ENCODE measurements around the gene MICB.
A peak's percentile ranks its signal among the peaks of the same experiment; 100 is the strongest.

MICB gene

DNA sequence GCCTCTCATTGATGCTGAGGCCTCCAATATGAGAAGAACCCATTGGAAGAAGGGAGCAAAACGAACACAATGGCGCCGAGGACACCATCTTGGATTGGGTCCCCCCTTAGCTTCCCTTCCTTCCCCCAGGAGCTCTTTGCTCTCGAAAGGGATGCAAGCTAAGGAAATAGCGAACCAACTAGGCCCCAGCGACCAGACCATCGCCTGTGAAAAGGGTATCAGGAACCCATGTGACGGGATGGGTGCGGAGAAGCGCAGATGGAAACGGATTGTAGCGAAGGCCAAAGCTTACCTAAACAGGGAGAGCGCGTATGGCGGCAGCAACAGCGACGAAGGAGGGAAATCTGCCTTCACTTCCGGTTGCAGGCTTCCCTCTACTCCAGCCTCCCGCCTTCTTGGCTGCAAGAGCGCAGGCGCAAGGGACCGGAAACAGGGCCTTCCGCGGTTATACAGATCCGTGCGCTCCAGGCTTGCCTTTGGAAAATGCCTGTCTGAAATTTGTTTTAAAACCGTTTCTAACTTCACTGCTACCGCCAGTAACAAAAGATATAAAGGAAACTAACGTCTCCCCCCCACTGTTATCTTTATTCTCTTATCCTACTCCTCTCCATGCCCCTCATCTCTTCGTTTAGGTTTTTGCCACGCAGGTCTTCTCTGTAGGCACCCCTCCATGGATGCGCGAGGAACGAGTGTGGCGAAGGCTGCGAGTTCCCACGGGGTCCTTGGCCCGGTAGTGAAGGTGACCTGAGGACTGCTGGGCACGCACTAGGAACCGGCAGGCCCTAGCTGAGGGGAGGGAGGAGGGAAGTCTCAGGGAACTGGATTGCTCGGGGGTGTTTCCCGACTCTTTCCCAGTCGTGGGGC, 43.9 kb downstream of the MICB start, which contains the start of gene DDX39B:
DDX39B (minus strand) TSS at position 346 of the 864 bp plus-strand sequence. CDS start 1,471 bp downstream, outside the sequence.
- peak; percentile 63 to 96 (median 92) for DNase-seq

DNA sequence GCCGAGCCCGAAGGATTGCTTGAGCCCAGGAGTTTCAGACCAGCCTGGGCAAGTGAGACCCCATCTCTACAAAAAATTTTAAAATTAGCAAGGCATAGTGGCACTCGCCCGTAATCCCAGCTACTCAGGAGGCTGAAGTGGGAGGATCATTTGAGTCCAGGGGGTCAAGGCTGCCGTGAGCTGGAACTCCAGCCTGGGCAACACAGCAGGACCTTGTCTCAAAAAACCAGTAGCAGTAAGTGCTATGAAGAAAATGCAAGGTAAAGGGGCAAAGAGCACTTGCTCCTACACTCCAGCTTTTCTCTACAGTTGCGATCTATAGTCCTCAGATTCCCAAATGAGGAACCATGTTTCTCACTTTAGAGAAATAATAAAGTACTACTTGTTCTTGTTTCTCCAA, 45.7 kb downstream of the MICB start:
- DNase-seq = no peak

DNA sequence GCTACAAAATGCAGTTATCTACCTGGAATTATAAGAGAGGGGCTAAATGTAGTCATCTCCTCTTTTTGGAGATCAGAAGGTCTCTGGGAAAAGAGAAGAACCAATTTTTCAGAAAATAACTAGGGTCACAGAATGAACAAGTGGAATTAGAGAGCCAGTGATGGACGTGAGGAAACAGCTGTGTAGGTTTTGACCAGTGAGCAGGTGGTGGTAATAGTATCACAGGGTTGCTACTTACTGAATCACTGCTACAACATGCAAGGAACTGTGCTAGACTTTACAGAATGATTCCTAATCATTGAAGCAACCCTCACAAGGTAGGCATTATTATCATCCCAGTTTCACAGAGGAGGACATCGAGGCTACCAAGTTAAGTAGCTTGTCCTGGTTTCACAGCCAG, 46.7 kb downstream of the MICB start:
- DNase-seq = no peak

DNA sequence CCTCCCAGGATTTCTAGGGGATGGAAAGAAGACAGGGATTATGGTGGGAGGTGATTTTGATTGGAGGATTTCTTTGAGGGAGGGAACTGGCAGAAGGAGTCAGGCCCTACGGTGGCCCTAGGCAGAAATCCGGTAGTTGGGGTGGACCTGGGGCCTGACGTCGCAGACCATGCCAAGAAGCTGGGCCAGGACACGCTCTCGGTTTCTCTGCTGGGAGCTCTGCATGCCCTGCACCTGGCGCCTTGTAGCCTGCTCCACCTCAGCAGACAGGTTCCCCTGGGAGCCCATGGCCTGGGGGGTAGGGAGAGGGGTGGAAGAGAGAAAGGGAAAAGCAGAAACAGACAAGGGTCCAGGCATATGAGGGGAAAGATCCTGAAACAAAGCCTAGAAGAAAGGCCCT, 47.3 kb downstream of the MICB start:
- DNase-seq = no peak

DNA sequence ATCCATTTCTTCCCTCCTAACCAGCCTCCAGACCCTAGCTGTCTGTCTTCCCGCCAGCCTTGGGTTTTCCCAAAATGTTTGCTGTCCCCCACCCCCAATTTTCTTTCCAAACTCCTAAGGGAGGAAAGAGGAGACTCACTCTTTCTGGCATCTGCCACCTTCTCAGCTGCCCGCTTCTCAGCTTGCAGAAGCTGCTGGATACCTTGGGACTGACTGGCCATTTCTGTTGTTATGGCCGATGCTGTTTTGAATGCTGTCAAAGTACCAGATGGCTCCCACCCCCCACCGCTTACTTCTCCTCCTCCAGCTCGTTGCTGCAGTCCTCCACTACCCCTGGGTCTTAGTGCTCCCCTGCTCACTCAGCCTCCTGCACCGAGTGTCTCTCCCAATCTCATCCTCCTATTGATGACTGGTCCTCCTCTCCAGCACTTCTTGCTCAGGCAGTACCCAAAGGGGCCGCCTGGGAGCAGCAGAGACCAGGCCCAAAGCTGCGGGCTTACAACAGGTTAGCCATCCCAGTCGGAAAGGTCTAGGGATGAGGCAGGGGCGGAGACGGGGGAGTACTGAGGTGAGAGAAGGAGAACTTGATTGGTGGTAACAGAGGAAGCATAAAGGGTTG, 48.5 kb downstream of the MICB start, which contains the start of gene ATP6V1G2:
ATP6V1G2 (minus strand) TSS at position 270 of the 619 bp plus-strand sequence; CDS start at position 221, 49 bp downstream.
- DNase-seq = peak; percentile 40 to 99 (median 83)

DNA sequence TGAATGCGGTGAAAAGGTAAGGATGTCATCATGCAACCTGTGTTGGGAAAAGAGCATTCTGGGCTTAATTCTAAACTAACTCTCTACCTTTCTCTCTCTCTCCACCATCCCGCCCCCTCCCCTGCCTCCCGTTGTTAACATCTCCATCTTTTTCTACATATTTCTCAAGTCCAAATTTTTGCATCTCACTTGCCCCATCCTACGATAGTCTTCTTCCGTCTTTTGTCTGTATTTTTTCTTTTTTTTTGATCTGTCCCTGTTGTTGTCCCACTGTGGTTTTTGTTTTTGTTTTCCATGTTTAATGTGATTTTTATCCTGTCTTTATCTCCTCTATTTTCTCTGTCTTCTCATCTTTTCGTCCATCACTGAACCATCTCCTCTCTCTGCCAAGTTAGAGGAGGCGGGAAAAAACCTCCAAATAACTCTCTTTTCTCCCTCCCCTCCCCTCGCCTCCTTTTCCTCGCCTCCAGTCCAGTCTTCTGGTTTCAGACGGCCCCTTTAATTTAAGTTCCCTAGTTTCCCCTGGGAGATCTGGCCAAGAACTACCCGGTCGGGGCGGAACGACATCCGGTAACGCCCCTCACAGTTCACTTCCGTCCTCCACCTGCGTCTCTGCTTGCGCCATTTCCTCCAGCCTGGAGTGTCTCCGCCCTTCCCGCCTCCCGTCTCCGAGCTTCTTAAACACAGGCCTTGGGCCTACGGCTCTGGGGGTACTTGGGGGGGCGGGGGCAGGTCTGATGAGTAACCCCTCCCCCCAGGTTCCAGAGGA, 49.2 kb downstream of the MICB start, which contains the start of gene NFKBIL1:
NFKBIL1 (plus strand) TSS at position 651 of the 769 bp plus-strand sequence; CDS start at position 738, 87 bp downstream.
- DNase-seq = peak; percentile 48 to 98 (median 92)

GRCh38 chr6:31547727-31548543, 50.0 kb downstream of the MICB start:
- peak in 1 of 14 donors; percentile 10 for DNase-seq

- DNase-seq = no peak
Measured at GRCh38 chr6:31548544-31548873, 50.6 kb downstream of the MICB start.

DNA sequence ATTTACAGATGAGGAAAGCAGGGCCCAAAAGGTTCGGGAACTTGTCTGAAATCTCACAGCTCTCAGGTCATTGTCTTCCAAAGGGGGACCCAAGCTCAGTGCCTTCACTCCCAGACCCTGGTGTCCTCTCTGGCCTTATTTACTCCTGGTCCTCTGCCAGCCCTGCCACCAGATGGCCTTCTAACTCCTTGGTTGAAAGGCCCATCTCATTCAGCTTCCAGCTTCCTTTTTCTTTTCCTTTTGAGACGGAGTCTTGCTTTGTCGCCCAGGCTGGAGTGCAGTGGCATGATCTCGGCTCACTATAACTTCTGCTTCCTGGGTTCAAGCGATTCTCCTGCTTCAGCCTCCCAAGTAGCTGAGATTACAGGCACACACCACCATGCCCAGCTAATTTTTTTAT, 53.4 kb downstream of the MICB start:
- peak in 4 of 14 donors; percentile 9 to 28 (median 12) for DNase-seq

DNA sequence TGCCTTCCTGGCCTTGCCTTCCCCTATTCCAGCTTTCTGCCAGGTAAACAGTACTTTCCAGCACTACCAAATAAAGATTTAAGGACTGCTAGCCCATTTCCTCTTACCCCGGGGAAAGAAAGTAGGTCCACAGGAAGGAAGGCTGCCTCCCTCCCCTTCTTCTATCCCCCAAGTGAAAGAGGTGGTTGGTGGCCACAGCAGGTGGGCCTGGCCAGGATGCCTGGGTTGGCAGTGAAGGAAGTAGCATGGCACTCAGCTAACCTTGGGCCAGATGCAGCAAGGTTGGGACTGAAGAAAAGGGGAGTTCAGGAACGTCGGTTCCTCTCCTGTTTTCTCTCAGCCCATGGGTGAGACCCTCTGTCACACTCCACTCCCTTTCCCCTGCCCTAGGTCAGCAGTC, 58.4 kb downstream of the MICB start:
- no peak for DNase-seq

GRCh38 chr6:31557443-31558317, 59.7 kb downstream of the MICB start:
- DNase-seq = no peak

GRCh38 chr6:31558318-31558625, 60.3 kb downstream of the MICB start:
- DNase-seq = no peak

GRCh38 chr6:31558631-31559500, 60.9 kb downstream of the MICB start:
- DNase-seq = peak in 8 of 14 donors; percentile 17 to 50 (median 32)

DNA sequence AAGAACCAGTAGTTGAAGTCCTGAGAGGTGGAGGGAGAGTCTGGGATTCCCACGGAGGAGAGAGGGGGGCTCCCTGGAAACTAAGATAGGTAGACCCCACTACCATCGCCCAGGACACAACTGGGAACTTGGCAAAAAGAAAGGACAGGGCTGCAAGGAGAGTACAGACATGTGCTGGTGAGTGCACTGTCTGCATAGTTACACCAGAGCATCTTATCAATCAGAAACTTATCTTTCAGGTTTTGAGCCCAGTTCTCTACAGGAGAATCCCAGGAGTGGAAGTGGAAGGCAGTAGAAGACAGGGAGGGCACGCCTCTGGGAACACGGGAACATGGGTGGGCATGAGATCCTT, 61.6 kb downstream of the MICB start:
- DNase-seq = no peak

DNA sequence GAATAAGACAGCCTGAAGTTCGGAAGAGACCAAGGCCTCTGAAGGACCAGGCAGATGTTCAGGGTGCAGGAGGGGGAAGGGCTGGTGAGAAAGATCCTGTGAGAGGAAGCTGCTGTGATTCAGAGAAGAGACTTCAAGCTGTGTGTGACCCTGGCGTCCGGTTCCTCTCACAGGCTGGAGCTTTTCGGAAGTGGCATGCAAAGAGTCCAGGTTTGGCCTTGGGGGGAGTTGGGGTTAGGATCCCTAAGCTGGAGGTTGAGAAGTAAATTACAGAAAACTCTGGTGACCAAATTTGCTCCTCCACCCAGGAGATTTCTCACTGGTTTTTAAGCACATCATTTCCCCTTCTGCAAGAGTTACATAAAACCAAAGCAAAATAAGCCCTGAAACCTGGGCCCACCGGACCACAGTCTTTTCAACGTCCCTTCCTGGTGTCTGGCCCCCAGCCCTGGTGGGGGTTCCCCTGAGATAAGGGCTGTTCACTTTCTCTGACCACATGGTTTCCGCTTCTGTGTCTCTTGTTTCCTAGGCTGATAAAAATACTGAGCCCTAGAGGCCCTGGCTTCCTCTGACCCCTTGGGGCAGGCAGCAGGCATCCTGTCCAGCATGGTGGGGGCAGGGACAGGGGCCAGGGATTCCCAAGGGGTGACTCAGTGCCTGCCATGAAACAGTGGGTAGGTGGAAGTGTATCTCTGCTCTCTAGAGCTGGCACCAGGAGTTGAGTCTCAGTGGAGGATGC, 62.2 kb downstream of the MICB start:
- DNase-seq = peak in 7 of 14 donors; percentile 11 to 49 (median 34)

GRCh38 chr6:31560697-31561058, 62.7 kb downstream of the MICB start:
- DNase-seq = no peak
